Large intestine (tissue), 3 donors: ENCODE measurements around the gene NOL4L. TPM values are rescaled to one million over a fixed set of nuclear protein-coding genes. Genes with fewer than 3 reads are reported as not detected.
"Not testable (repeated sequence)": the region's sequence is repeated elsewhere in the genome, so short reads cannot be mapped to it uniquely, and the experiment has no call there.

Source experiments
- DNase-seq, 2 donors: peaks; one replicate each; pipeline versions ENCODE4 v3.0.0 to v3.0.0-alpha.2; 2013
- H3K27ac ChIP-seq: one replicate; pipeline ENCODE4 v1.5.1; 2013; ENCODE audit warnings: low read length
- H3K27me3 ChIP-seq: 2 replicates; pipeline ENCODE4 v1.6.1; 2013; ENCODE audit warnings: low read length; ENCODE audit not compliant: control insufficient read depth, insufficient read depth
- H3K36me3 ChIP-seq: 2 replicates; pipeline ENCODE4 v1.6.1; 2013; ENCODE audit warnings: low read length; ENCODE audit not compliant: control insufficient read depth, insufficient read depth
- H3K4me1 ChIP-seq: one replicate; pipeline ENCODE4 v1.6.1; 2013; ENCODE audit warnings: low read length; ENCODE audit not compliant: control insufficient read depth, insufficient read depth
- H3K4me3 ChIP-seq: one replicate; pipeline ENCODE4 v1.5.1; 2013; ENCODE audit warnings: low read length
- H3K9me3 ChIP-seq: one replicate; pipeline ENCODE4 v1.6.1; 2013; ENCODE audit warnings: mild to moderate bottlenecking, low read depth, low read length, moderate library complexity; ENCODE audit not compliant: control insufficient read depth
- WGBS: methylation state at CpG from one replicate; pipeline ENCODE4 v1.1.5; 2013; ENCODE audit warnings: low lambda C conversion rate; ENCODE audit not compliant: insufficient coverage; 5-methylcytosine and 5-hydroxymethylcytosine counted together
- polyA plus RNA-seq: library from polyadenylated mRNA; unstranded; fragments of 120-200 nt; gene quantifications from one replicate; pipeline ENCODE4 v1.2.1, GENCODE V29; 2013

NOL4L gene
- polyA plus RNA-seq, 1 donor: 81.7 TPM

GRCh38 chr20:32467506-32468312, 117.4 kb downstream of the NOL4L start:
- H3K4me3 ChIP-seq: no peak overlapping the region
- no CpG with 5 or more reads among the region's 12 CpGs for WGBS
- H3K9me3 ChIP-seq: no peaks in the 10 kb centered on the region
- peak overlapping the region; percentile 92 for H3K27ac ChIP-seq
- DNase-seq: peak in 1 of 2 donors; percentile 60
- peaks cover 79% of the 10 kb centered on the region for H3K36me3 ChIP-seq
- H3K4me1 ChIP-seq: peaks cover 88% of the 10 kb centered on the region
- H3K27me3 ChIP-seq: no peaks in the 10 kb centered on the region

GRCh38 chr20:32466739-32467505, 118.2 kb downstream of the NOL4L start:
- no peak for DNase-seq
- WGBS: no CpG with 5 or more reads among the region's 16 CpGs
- Histone ChIP-seq H3K27ac (peak overlapping the region; percentile 92), H3K4me1 (peaks cover 88% of the 10 kb centered on the region), H3K4me3 (no peak overlapping the region), H3K36me3 (peaks cover 76% of the 10 kb centered on the region), H3K27me3 (no peaks in the 10 kb centered on the region), H3K9me3 (no peaks in the 10 kb centered on the region)

- WGBS: no CpG with 5 or more reads among the region's 15 CpGs
- H3K4me1 ChIP-seq: peaks cover 89% of the 10 kb centered on the region
- peaks cover 73% of the 10 kb centered on the region for H3K36me3 ChIP-seq
- H3K27ac ChIP-seq: peak overlapping the region; percentile 92
- DNase-seq, H3K27me3 ChIP-seq, H3K9me3 ChIP-seq, H3K4me3 ChIP-seq: not testable (repeated sequence)
Observed at GRCh38 chr20:32465901-32466675, 119.0 kb downstream of the NOL4L start.

GRCh38 chr20:32465092-32465900, 119.8 kb downstream of the NOL4L start:
- H3K36me3 ChIP-seq: peaks cover 73% of the 10 kb centered on the region

GRCh38 chr20:32464401-32465091, 120.6 kb downstream of the NOL4L start:
- no peak for DNase-seq
- 83% methylated on average over 3 of the region's 20 CpGs for WGBS
- H3K36me3 ChIP-seq: peaks cover 71% of the 10 kb centered on the region
- peaks cover 73% of the 10 kb centered on the region for H3K4me1 ChIP-seq
- H3K27ac ChIP-seq: peak overlapping the region; percentile 92
- H3K9me3 ChIP-seq: no peaks in the 10 kb centered on the region
- H3K4me3 ChIP-seq: no peak overlapping the region
- H3K27me3 ChIP-seq: no peaks in the 10 kb centered on the region

More at GRCh38 chr20:32465092-32465900, 119.8 kb downstream of the NOL4L start:
- no peak overlapping the region for H3K4me3 ChIP-seq
- peak overlapping the region; percentile 92 for H3K27ac ChIP-seq
- WGBS: no CpG with 5 or more reads among the region's 24 CpGs
- no peaks in the 10 kb centered on the region for H3K9me3 ChIP-seq
- peaks cover 81% of the 10 kb centered on the region for H3K4me1 ChIP-seq
- peak; percentile 94 to 97 for DNase-seq
- H3K27me3 ChIP-seq: no peaks in the 10 kb centered on the region

- Histone ChIP-seq H3K36me3 (peaks cover 74% of the 10 kb centered on the region), H3K4me1 (peaks cover 72% of the 10 kb centered on the region), H3K9me3 (no peaks in the 10 kb centered on the region), H3K4me3 (no peak overlapping the region), H3K27me3 (no peaks in the 10 kb centered on the region), H3K27ac (peak overlapping the region; percentile 92)
- DNase-seq: peak; percentile 54 to 74
- WGBS: no CpG with 5 or more reads among the region's 28 CpGs
Observed at GRCh38 chr20:32463642-32464400, 121.3 kb downstream of the NOL4L start.

GRCh38 chr20:32462900-32463641, 122.1 kb downstream of the NOL4L start:
- peak; percentile 91 to 93 for DNase-seq
- WGBS: no CpG with 5 or more reads among the region's 15 CpGs
- Histone ChIP-seq H3K27ac (peak overlapping the region; percentile 92), H3K4me3 (no peak overlapping the region), H3K27me3 (no peaks in the 10 kb centered on the region), H3K36me3 (peaks cover 73% of the 10 kb centered on the region), H3K9me3 (no peaks in the 10 kb centered on the region), H3K4me1 (peaks cover 73% of the 10 kb centered on the region)

GRCh38 chr20:32461836-32462600, 123.1 kb downstream of the NOL4L start:
- 100% methylated on average over 2 of the region's 17 CpGs for WGBS
- H3K36me3 ChIP-seq: peaks cover 63% of the 10 kb centered on the region
- peaks cover 69% of the 10 kb centered on the region for H3K4me1 ChIP-seq

More at GRCh38 chr20:32461836-32462600, 123.1 kb downstream of the NOL4L start:
- Histone ChIP-seq H3K4me3 (no peak overlapping the region), H3K27ac (peak overlapping the region; percentile 92), H3K27me3 (no peaks in the 10 kb centered on the region), H3K9me3 (no peaks in the 10 kb centered on the region)
- DNase-seq: no peak
